Posterior cingulate gyrus (tissue), 11 donors: ENCODE measurements around the gene PTPRN2.
"Not testable (repeated sequence)": the region's sequence is repeated elsewhere in the genome, so short reads cannot be mapped to it uniquely, and the experiment has no call there.

Source experiments
- DNase-seq, 10 donors: peaks; one replicate each; pipeline versions ENCODE4 v3.0.0 to v3.0.0-alpha.2; 2020 to 2021; ENCODE audit warnings: mixed read lengths in 3 of 10
- intact Hi-C: fragments of 100-400 bp; cut with DNase I; formaldehyde crosslinking; loops from one replicate; pipeline ENCODE4 v1.15.1; 2023

PTPRN2 gene

GRCh38 chr7:157846746-157847145 lies 740.9 kb downstream of the PTPRN2 start:
- DNase-seq, intact Hi-C loops: not testable (repeated sequence)

- intact Hi-C loops = no loop called here
- peak in 2 of 10 donors; percentile 5 to 36 for DNase-seq
Observed at GRCh38 chr7:157846271-157846670, 741.4 kb downstream of the PTPRN2 start.

GRCh38 chr7:157845203-157845835 lies 742.3 kb downstream of the PTPRN2 start:
- intact Hi-C loops = no loop called here
- peak in 4 of 10 donors; percentile 11 to 63 (median 31) for DNase-seq

GRCh38 chr7:157844611-157845010 lies 743.0 kb downstream of the PTPRN2 start:
- intact Hi-C loops = no loop called here

GRCh38 chr7:157844141-157844540 lies 743.5 kb downstream of the PTPRN2 start:
- intact Hi-C loops = no loop called here
- DNase-seq = peak in 3 of 10 donors; percentile 11 to 57 (median 29)

More at GRCh38 chr7:157844611-157845010, 743.0 kb downstream of the PTPRN2 start:
- DNase-seq = peak in 4 of 10 donors; percentile 14 to 66 (median 34)

- DNase-seq = peak in 4 of 10 donors; percentile 16 to 77 (median 50)
- intact Hi-C loops = no loop called here
Observed at GRCh38 chr7:157843336-157844140, 744.1 kb downstream of the PTPRN2 start.

GRCh38 chr7:157841773-157842370 lies 745.8 kb downstream of the PTPRN2 start:
- intact Hi-C loops = no loop called here
- DNase-seq = peak in 3 of 10 donors; percentile 7 to 50 (median 24)

GRCh38 chr7:157840914-157841772 lies 746.5 kb downstream of the PTPRN2 start:
- intact Hi-C loops = no loop called here
- DNase-seq = peak in 3 of 10 donors; percentile 26 to 75 (median 70)

- peak in 3 of 10 donors; percentile 16 to 75 (median 17) for DNase-seq
- intact Hi-C loops = no loop called here
Observed at GRCh38 chr7:157840174-157840913, 747.3 kb downstream of the PTPRN2 start.

- DNase-seq = peak in 3 of 10 donors; percentile 1 to 64 (median 39)
- intact Hi-C loops = no loop called here
Observed at GRCh38 chr7:157839672-157840167, 747.9 kb downstream of the PTPRN2 start.

GRCh38 chr7:157839226-157839625 lies 748.4 kb downstream of the PTPRN2 start:
- intact Hi-C loops = no loop called here
- peak in 1 of 10 donors; percentile 3 for DNase-seq

- peak in 4 of 10 donors; percentile 20 to 73 (median 38) for DNase-seq
- intact Hi-C loops = no loop called here
Observed at GRCh38 chr7:157837561-157837960, 750.1 kb downstream of the PTPRN2 start.

GRCh38 chr7:157837047-157837446 lies 750.6 kb downstream of the PTPRN2 start:
- intact Hi-C loops = no loop called here
- DNase-seq = peak in 4 of 10 donors; percentile 10 to 36 (median 24)

- peak in 4 of 10 donors; percentile 4 to 64 (median 56) for DNase-seq
- intact Hi-C loops = no loop called here
Observed at GRCh38 chr7:157834501-157835163, 753.0 kb downstream of the PTPRN2 start.

GRCh38 chr7:157832866-157833607 lies 754.6 kb downstream of the PTPRN2 start:
- intact Hi-C loops = no loop called here
- peak in 4 of 10 donors; percentile 20 to 80 (median 69) for DNase-seq

GRCh38 chr7:157832421-157832820 lies 755.2 kb downstream of the PTPRN2 start:
- intact Hi-C loops = no loop called here
- DNase-seq = peak in 5 of 10 donors; percentile 0 to 76 (median 43)

- intact Hi-C loops = no loop called here
- DNase-seq = peak in 7 of 10 donors; percentile 31 to 89 (median 38)
Observed at GRCh38 chr7:157832006-157832405, 755.6 kb downstream of the PTPRN2 start.
